Loucy (cell line): ENCODE results near the gene AVL9.

Experiments
- H2AFZ ChIP-seq: fragments of 200-600 bp; sonication (generic); 2 replicates; pipeline ENCODE4 v1.6.0; 2016; ENCODE audit warnings: antibody characterized with exemption, mild to moderate bottlenecking, low read length, moderate library complexity
- H3F3A ChIP-seq: fragments of 200-600 bp; 2 replicates; pipeline ENCODE4 v1.6.0; 2016; ENCODE audit warnings: antibody characterized with exemption, low read depth, mild to moderate bottlenecking
- H3K27me3 ChIP-seq: fragments of 200-600 bp; sonication (generic); 2 replicates; pipeline ENCODE4 v1.6.1; 2014; ENCODE audit warnings: low read length, mild to moderate bottlenecking; ENCODE audit not compliant: insufficient read depth, poor library complexity, severe bottlenecking
- H3K36me3 ChIP-seq: fragments of 200-600 bp; sonication (generic); 2 replicates; pipeline ENCODE4 v1.6.1; 2016; ENCODE audit warnings: low read length; ENCODE audit not compliant: insufficient read depth
- H3K4me1 ChIP-seq: fragments of 200-600 bp; sonication (generic); 2 replicates; pipeline ENCODE4 v1.5.1; 2014; ENCODE audit warnings: low read length, mild to moderate bottlenecking; ENCODE audit not compliant: insufficient read depth, poor library complexity, severe bottlenecking
- H3K4me2 ChIP-seq: fragments of 200-600 bp; sonication (generic); 2 replicates; pipeline ENCODE4 v1.6.0; 2014; ENCODE audit warnings: antibody characterized with exemption, low read length, low read depth, mild to moderate bottlenecking; ENCODE audit not compliant: poor library complexity, severe bottlenecking
- H3K4me3 ChIP-seq: fragments of 200-600 bp; sonication (generic); 2 replicates; pipeline ENCODE4 v1.5.1; 2014; ENCODE audit warnings: low read length, mild to moderate bottlenecking, mixed read lengths; ENCODE audit not compliant: poor library complexity, severe bottlenecking
- H3K79me2 ChIP-seq: fragments of 200-600 bp; sonication (generic); 2 replicates; pipeline ENCODE4 v1.6.1; 2014; ENCODE audit warnings: low read length; ENCODE audit not compliant: insufficient read depth
- H3K9ac ChIP-seq: fragments of 200-600 bp; sonication (generic); 2 replicates; pipeline ENCODE4 v1.6.0; 2014; ENCODE audit warnings: mild to moderate bottlenecking, low read depth, low read length, moderate library complexity; ENCODE audit not compliant: poor library complexity, severe bottlenecking
- H3K9me2 ChIP-seq: fragments of 200-600 bp; sonication (generic); replicated peaks from 2 replicates; pipeline ENCODE4 v1.6.1; 2016; ENCODE audit warnings: low read depth, low read length, mixed read lengths
- H3K9me3 ChIP-seq: fragments of 200-600 bp; sonication (generic); 2 replicates; pipeline ENCODE4 v1.6.1; 2014; ENCODE audit warnings: mild to moderate bottlenecking, antibody characterized with exemption, low read length, low read depth; ENCODE audit not compliant: insufficient read depth
- H4K20me1 ChIP-seq: fragments of 200-600 bp; sonication (generic); 2 replicates; pipeline ENCODE4 v1.6.0; 2014; ENCODE audit warnings: antibody characterized with exemption, low read length, mild to moderate bottlenecking; ENCODE audit not compliant: insufficient read depth, poor library complexity, severe bottlenecking
- CTCF ChIP-seq: fragments of 200-600 bp; sonication (generic); conservative IDR thresholded peaks from 2 replicates; pipeline ENCODE4 v1.5.1; 2014; ENCODE audit warnings: mild to moderate bottlenecking, antibody characterized with exemption, low read length
- EZH2phosphoT487 ChIP-seq: fragments of 200-600 bp; IDR thresholded peaks from 2 replicates; pipeline ENCODE4 v1.6.1; 2018; ENCODE audit warnings: antibody characterized with exemption, mild to moderate bottlenecking, moderate library complexity, borderline replicate concordance

AVL9 gene

GRCh38 chr7:32532086-32532485, 36.8 kb downstream of the AVL9 start:
- Histone ChIP-seq H3K4me2 (no peak overlapping the region), H3K4me1 (no peaks in the 10 kb centered on the region), H3K4me3 (no peak overlapping the region), H3K27me3 (no peaks in the 10 kb centered on the region), H3K79me2 (peaks cover 30% of the 10 kb centered on the region; the same call in 1 of the 2 replicates), H3K9me2 (no peaks in the 10 kb centered on the region), H3K9me3 (peaks cover 6% of the 10 kb centered on the region; the same call in 1 of the 2 replicates), H2AFZ (no peak overlapping the region), H4K20me1 (no peaks in the 10 kb centered on the region), H3K36me3 (peaks cover 15% of the 10 kb centered on the region; the same call in 1 of the 2 replicates), H3F3A (no peaks in the 10 kb centered on the region), H3K9ac (no peak overlapping the region)
- no peak for TF ChIP-seq CTCF
- TF ChIP-seq EZH2phosphoT487 = no peak

GRCh38 chr7:32532716-32533115, 37.4 kb downstream of the AVL9 start:
- no peak overlapping the region for H2AFZ ChIP-seq
- H3K9me3 ChIP-seq = peaks cover 6% of the 10 kb centered on the region; the same call in 1 of the 2 replicates
- H4K20me1 ChIP-seq = no peaks in the 10 kb centered on the region
- H3K36me3 ChIP-seq = peaks cover 15% of the 10 kb centered on the region; the same call in 1 of the 2 replicates
- no peaks in the 10 kb centered on the region for H3K4me1 ChIP-seq
- no peaks in the 10 kb centered on the region for H3K27me3 ChIP-seq
- H3K4me3 ChIP-seq = no peak overlapping the region
- H3K79me2 ChIP-seq = peaks cover 30% of the 10 kb centered on the region; the same call in 1 of the 2 replicates
- no peaks in the 10 kb centered on the region for H3K9me2 ChIP-seq
- H3K9ac ChIP-seq = no peak overlapping the region
- H3F3A ChIP-seq = no peaks in the 10 kb centered on the region
- no peak overlapping the region for H3K4me2 ChIP-seq
- TF ChIP-seq CTCF (no peak), EZH2phosphoT487 (no peak)

GRCh38 chr7:32533276-32534029, 38.2 kb downstream of the AVL9 start:
- H3K4me2 ChIP-seq = no peak overlapping the region
- no peaks in the 10 kb centered on the region for H3K4me1 ChIP-seq
- peaks cover 6% of the 10 kb centered on the region; the same call in 1 of the 2 replicates for H3K9me3 ChIP-seq
- no peaks in the 10 kb centered on the region for H3K27me3 ChIP-seq
- no peak overlapping the region for H2AFZ ChIP-seq
- TF ChIP-seq CTCF = no peak
- no peak for TF ChIP-seq EZH2phosphoT487
- H4K20me1 ChIP-seq = no peaks in the 10 kb centered on the region
- peaks cover 15% of the 10 kb centered on the region; the same call in 1 of the 2 replicates for H3K36me3 ChIP-seq
- peaks cover 26% of the 10 kb centered on the region; the same call in 1 of the 2 replicates for H3K79me2 ChIP-seq
- no peaks in the 10 kb centered on the region for H3K9me2 ChIP-seq
- H3F3A ChIP-seq = no peaks in the 10 kb centered on the region
- no peak overlapping the region for H3K4me3 ChIP-seq
- no peak overlapping the region for H3K9ac ChIP-seq
